SK-N-SH (cell line): ENCODE measurements around the gene KCNAB3. TPM values are rescaled to one million over a fixed set of nuclear protein-coding genes. Genes with fewer than 3 reads are reported as not detected.

Experiments
- CTCF ChIA-PET: fragments of 300-600, 350-600 bp; formaldehyde crosslinking; extraction: SDS; loops from one replicate; lab custom pipeline; 2021; lab: Yijun Ruan, JAX
- POLR2A ChIA-PET: fragments of 350-600 bp; sonication (Branson Sonifier 250); formaldehyde crosslinking; extraction: SDS; loops from one replicate; lab custom pipeline; 2020; ENCODE audit warnings: antibody characterized with exemption, inconsistent platforms; lab: Yijun Ruan, JAX
- DNase-seq: peaks from one replicate; pipeline ENCODE4 v3.0.0; 2012
- H2AFZ ChIP-seq: fragments of 200-600 bp; sonication (generic); 2 replicates; pipeline ENCODE4 v1.8.1; 2016; ENCODE audit warnings: antibody characterized with exemption, mild to moderate bottlenecking, low read depth
- H3F3A ChIP-seq: fragments of 200-600 bp; sonication (generic); replicated peaks from 2 replicates; pipeline ENCODE3; 2016; ENCODE audit warnings: antibody characterized with exemption, mild to moderate bottlenecking; ENCODE audit not compliant: insufficient read depth
- H3K27ac ChIP-seq, 2 experiments: fragments of 200-500 bp in 1 of 2; fragments of 200-600 bp in 1 of 2; sonication (Bioruptor generic) in 1 of 2; sonication (generic), shearing (Covaris generic) in 1 of 2; 2 replicates each; pipeline versions ENCODE4 v1.5.1 to v1.6.1; 2014 to 2016; ENCODE audit warnings: low read depth in 2 of 2, inconsistent platforms in 1 of 2, low read length in 1 of 2, mild to moderate bottlenecking in 1 of 2, mixed read lengths in 1 of 2
- H3K27me3 ChIP-seq: fragments of 200-600 bp; sonication (generic), shearing (Covaris generic); 2 replicates; pipeline ENCODE4 v1.6.1; 2016; ENCODE audit warnings: mixed run types; ENCODE audit not compliant: insufficient read depth
- H3K36me3 ChIP-seq, 2 experiments: fragments of 200-500 bp in 1 of 2; fragments of 200-600 bp in 1 of 2; sonication (Bioruptor generic) in 1 of 2; sonication (generic) in 1 of 2; replicated peaks in 1 of 2; 2 replicates each; pipeline versions ENCODE3 to v1.5.1; 2014 to 2016; ENCODE audit warnings: low read length in 1 of 2, mild to moderate bottlenecking in 1 of 2; ENCODE audit not compliant: insufficient read depth in 2 of 2, control insufficient read depth in 1 of 2
- H3K4me1 ChIP-seq, 2 experiments: fragments of 200-500 bp in 1 of 2; fragments of 200-600 bp in 1 of 2; sonication (Bioruptor generic) in 1 of 2; sonication (generic), shearing (Covaris generic) in 1 of 2; 2 replicates each; pipeline versions ENCODE4 v1.5.1 to v1.6.1; 2014 to 2016; ENCODE audit warnings: low read depth in 1 of 2, low read length in 1 of 2, mixed run types in 1 of 2; ENCODE audit not compliant: insufficient read depth in 2 of 2, control insufficient read depth in 1 of 2
- H3K4me2 ChIP-seq: fragments of 200-600 bp; sonication (generic), shearing (Covaris generic); 2 replicates; pipeline ENCODE4 v1.6.1; 2017; ENCODE audit warnings: mixed run types
- H3K4me3 ChIP-seq, 2 experiments: fragments of 200-500 bp in 1 of 2; fragments of 200-600 bp in 1 of 2; sonication (Bioruptor generic) in 1 of 2; sonication (generic), shearing (Covaris generic) in 1 of 2; 2 replicates each; pipeline versions ENCODE4 v1.5.1 to v1.8.1; 2014 to 2016; ENCODE audit warnings: low read depth in 2 of 2, inconsistent platforms in 1 of 2, low read length in 1 of 2, mild to moderate bottlenecking in 1 of 2, mixed read lengths in 1 of 2, moderate library complexity in 1 of 2
- H3K79me2 ChIP-seq: fragments of 200-600 bp; sonication (generic); 2 replicates; pipeline ENCODE4 v1.8.1; 2017; ENCODE audit warnings: mild to moderate bottlenecking; ENCODE audit not compliant: insufficient read depth
- H3K9ac ChIP-seq: fragments of 200-600 bp; sonication (generic); 2 replicates; pipeline ENCODE4 v1.6.1; 2017; ENCODE audit warnings: mixed run types
- H3K9me2 ChIP-seq: fragments of 200-600 bp; sonication (generic); 2 replicates; pipeline ENCODE4 v1.6.1; 2017; ENCODE audit warnings: mixed run types
- H3K9me3 ChIP-seq: fragments of 200-600 bp; sonication (generic); 2 replicates; pipeline ENCODE4 v1.6.1; 2017; ENCODE audit warnings: mixed run types, mild to moderate bottlenecking, moderate library complexity
- H4K20me1 ChIP-seq: fragments of 200-600 bp; sonication (generic); 2 replicates; pipeline ENCODE4 v1.6.1; 2017; ENCODE audit warnings: mild to moderate bottlenecking, mixed run types; ENCODE audit not compliant: insufficient read depth
- CHD2 ChIP-seq: fragments of 150-350 bp; IDR thresholded peaks from 2 replicates; pipeline ENCODE4 v1.6.1; 2018; ENCODE audit warnings: low read length; ENCODE audit not compliant: partially characterized antibody
- ELF1 ChIP-seq: IDR thresholded peaks from 2 replicates; pipeline ENCODE4 v1.4.0; 2012
- EP300 ChIP-seq, 2 experiments: IDR thresholded peaks; 2 replicates each; pipeline versions ENCODE4 v1.4.0 to v1.6.1; 2012; ENCODE audit warnings: borderline replicate concordance in 1 of 2, low read depth in 1 of 2, low read length in 1 of 2
- EZH2phosphoT487 ChIP-seq: fragments of 200-600 bp; sonication (generic); IDR thresholded peaks from 2 replicates; pipeline ENCODE4 v1.6.1; 2017; ENCODE audit warnings: low read depth, mixed run types, mild to moderate bottlenecking, antibody characterized with exemption, moderate library complexity, borderline replicate concordance
- FOSL2 ChIP-seq: IDR thresholded peaks from 2 replicates; pipeline ENCODE4 v1.4.0; 2012; ENCODE audit warnings: low read depth, mild to moderate bottlenecking, moderate library complexity, borderline replicate concordance
- FOXJ3 ChIP-seq: sonication (generic); formaldehyde crosslinking; IDR thresholded peaks from 2 replicates; pipeline ENCODE4 v1.5.1; 2020; ENCODE audit warnings: mild to moderate bottlenecking, missing genetic modification reagents
- GABPA ChIP-seq: IDR thresholded peaks from 2 replicates; pipeline ENCODE4 v1.4.0; 2012; ENCODE audit warnings: low read depth, mild to moderate bottlenecking
- GATA2 ChIP-seq: sonication (generic); formaldehyde crosslinking; IDR thresholded peaks from 2 replicates; pipeline ENCODE4 v1.5.0; 2020; ENCODE audit warnings: mild to moderate bottlenecking, missing genetic modification reagents
- IRF3 ChIP-seq: fragments of 150-350 bp; IDR thresholded peaks from 2 replicates; pipeline ENCODE4 v1.6.1; 2016; ENCODE audit warnings: mild to moderate bottlenecking, low read depth, low read length
- JUND ChIP-seq: IDR thresholded peaks from 2 replicates; pipeline ENCODE4 v1.4.0; 2012
- MXI1 ChIP-seq: IDR thresholded peaks from 2 replicates; pipeline ENCODE4 v1.6.1; 2012; ENCODE audit warnings: mild to moderate bottlenecking, low read depth, low read length, improper control_type of control experiment
- NFIC ChIP-seq: IDR thresholded peaks from 2 replicates; pipeline ENCODE4 v1.4.0; 2012; ENCODE audit warnings: borderline replicate concordance
- RAD21 ChIP-seq: IDR thresholded peaks from 2 replicates; pipeline ENCODE4 v1.6.1; 2012; ENCODE audit warnings: mild to moderate bottlenecking, low read length
- RCOR1 ChIP-seq: fragments of 150-350 bp; IDR thresholded peaks from 2 replicates; pipeline ENCODE4 v1.6.1; 2017; ENCODE audit warnings: antibody characterized with exemption, low read length
- REST ChIP-seq: IDR thresholded peaks from 2 replicates; pipeline ENCODE4 v1.6.1; 2012; ENCODE audit warnings: mild to moderate bottlenecking, low read depth, low read length, moderate library complexity
- RFX5 ChIP-seq: IDR thresholded peaks from 2 replicates; pipeline ENCODE4 v1.6.1; 2012; ENCODE audit warnings: mild to moderate bottlenecking, improper control_type of control experiment, low read length
- RXRA ChIP-seq: IDR thresholded peaks from 2 replicates; pipeline ENCODE4 v1.4.0; 2012; ENCODE audit warnings: low read depth, mild to moderate bottlenecking, borderline replicate concordance
- TAF1 ChIP-seq: IDR thresholded peaks from 2 replicates; pipeline ENCODE4 v1.6.1; 2012; ENCODE audit warnings: low read depth, mild to moderate bottlenecking, low read length, moderate library complexity, borderline replicate concordance
- USF1 ChIP-seq: IDR thresholded peaks from 2 replicates; pipeline ENCODE4 v1.4.0; 2012; ENCODE audit warnings: low read depth, borderline replicate concordance
- YY1 ChIP-seq: IDR thresholded peaks from 2 replicates; pipeline ENCODE4 v1.4.0; 2012; ENCODE audit warnings: low read depth, mild to moderate bottlenecking
- WGBS: methylation state at CpG from one replicate; pipeline ENCODE4 v1.1.6; 2017; ENCODE audit warnings: low lambda C conversion rate; 5-methylcytosine and 5-hydroxymethylcytosine counted together
- polyA plus RNA-seq, 3 experiments: library from polyadenylated mRNA; depleted of rRNA; stranded (reverse); fragments of >200 nt; gene quantifications; 2 replicates each; pipeline ENCODE4 v1.2.3, GENCODE V29; 2012

Gene KCNAB3
- polyA plus RNA-seq, 1 of the 3 experiments (the other 2 are of a cell fraction): 4.4 TPM

GRCh38 chr17:7880076-7880868 lies 49.4 kb downstream of the KCNAB3 start:
- H3K9me2 ChIP-seq: no peaks in the 10 kb centered on the region
- H2AFZ ChIP-seq: no peak overlapping the region
- 79% methylated on average over 3 of the region's 3 CpGs for WGBS
- peaks cover 1% of the 10 kb centered on the region for H3K79me2 ChIP-seq
- no peak overlapping the region for H3K4me2 ChIP-seq
- peaks cover 22 to 44% of the 10 kb centered on the region in 2 experiments for H3K36me3 ChIP-seq
- no peaks in the 10 kb centered on the region for H3K27me3 ChIP-seq
- no peak for DNase-seq
- no peaks in the 10 kb centered on the region for H3K9me3 ChIP-seq
- H3K4me1 ChIP-seq: peaks cover 13 to 39% of the 10 kb centered on the region in 2 experiments
- peak overlapping the region in 1 of 2 experiments; percentile 100; a peak in 3 of 4 replicates for H3K27ac ChIP-seq
- H3K4me3 ChIP-seq: no peak overlapping the region
- H3F3A ChIP-seq: peaks cover 22% of the 10 kb centered on the region
- POLR2A ChIA-PET: no interaction called here
- CTCF ChIA-PET: interaction anchor here (1.4 to 1.9 kb wide), 2 partner anchors 18 to 102 kb away, joined by 3 to 6 read pairs; no protein-coding TSS in a partner anchor
- TF ChIP-seq RCOR1 (no peak), MXI1 (no peak), CHD2 (no peak), GABPA (no peak), ELF1 (no peak), TAF1 (no peak), EZH2phosphoT487 (no peak), GATA2 (CRISPR knock-in tag) (no peak), FOXJ3 (CRISPR knock-in tag) (no peak), IRF3 (no peak), NFIC (no peak), RXRA (no peak)
- no peak overlapping the region for H3K9ac ChIP-seq
- H4K20me1 ChIP-seq: no peaks in the 10 kb centered on the region

GRCh38 chr17:7878234-7878633 lies 51.4 kb downstream of the KCNAB3 start:
- peaks cover 7 to 34% of the 10 kb centered on the region in 2 experiments for H3K4me1 ChIP-seq
- H3K9me3 ChIP-seq: no peaks in the 10 kb centered on the region
- no peak for DNase-seq
- H2AFZ ChIP-seq: no peak overlapping the region
- H3K36me3 ChIP-seq: peaks cover 22 to 54% of the 10 kb centered on the region in 2 experiments
- H3K4me2 ChIP-seq: no peak overlapping the region
- H3K27me3 ChIP-seq: no peaks in the 10 kb centered on the region
- no peaks in the 10 kb centered on the region for H3K9me2 ChIP-seq
- ChIA-PET CTCF (interaction anchor here (1.0 kb wide), 1 partner anchor 16 kb away, joined by 4 read pairs; no protein-coding TSS in a partner anchor), POLR2A (no interaction called here)
- H3F3A ChIP-seq: peaks cover 14% of the 10 kb centered on the region
- WGBS: 88% methylated on average over 7 of the region's 7 CpGs
- H3K9ac ChIP-seq: no peak overlapping the region
- H3K27ac ChIP-seq: no peak overlapping the region
- no peaks in the 10 kb centered on the region for H3K79me2 ChIP-seq
- H4K20me1 ChIP-seq: no peaks in the 10 kb centered on the region
- H3K4me3 ChIP-seq: no peak overlapping the region
- no peak for TF ChIP-seq FOXJ3 (CRISPR knock-in tag)
- TF ChIP-seq EP300 (IDR thresholded peaks at IDR 0.05; ENCODE audit: borderline replicate concordance in 1 of 2, low read depth in 1 of 2, low read length in 1 of 2): no peak
- TF ChIP-seq CHD2: no peak
- no peak for TF ChIP-seq FOSL2
- TF ChIP-seq NFIC: no peak
- TF ChIP-seq USF1: no peak
- no peak for TF ChIP-seq RFX5
- TF ChIP-seq GATA2 (CRISPR knock-in tag): no peak
- no peak for TF ChIP-seq RXRA
- no peak for TF ChIP-seq RAD21
- no peak for TF ChIP-seq YY1
- no peak for TF ChIP-seq JUND
- no peak for TF ChIP-seq REST
- TF ChIP-seq IRF3: no peak
